HG03103 (cell line): ENCODE results near the gene COLEC12.
"Not testable (repeated sequence)": the region's sequence is repeated elsewhere in the genome, so short reads cannot be mapped to it uniquely, and the experiment has no call there.

Experiments
- ATAC-seq: cut with Tn5 transposase; IDR thresholded peaks from one replicate; pipeline ENCODE4 v1.9.1; 2021; ENCODE audit warnings: low read depth; ENCODE audit not compliant: unreplicated experiment

Gene COLEC12

DNA sequence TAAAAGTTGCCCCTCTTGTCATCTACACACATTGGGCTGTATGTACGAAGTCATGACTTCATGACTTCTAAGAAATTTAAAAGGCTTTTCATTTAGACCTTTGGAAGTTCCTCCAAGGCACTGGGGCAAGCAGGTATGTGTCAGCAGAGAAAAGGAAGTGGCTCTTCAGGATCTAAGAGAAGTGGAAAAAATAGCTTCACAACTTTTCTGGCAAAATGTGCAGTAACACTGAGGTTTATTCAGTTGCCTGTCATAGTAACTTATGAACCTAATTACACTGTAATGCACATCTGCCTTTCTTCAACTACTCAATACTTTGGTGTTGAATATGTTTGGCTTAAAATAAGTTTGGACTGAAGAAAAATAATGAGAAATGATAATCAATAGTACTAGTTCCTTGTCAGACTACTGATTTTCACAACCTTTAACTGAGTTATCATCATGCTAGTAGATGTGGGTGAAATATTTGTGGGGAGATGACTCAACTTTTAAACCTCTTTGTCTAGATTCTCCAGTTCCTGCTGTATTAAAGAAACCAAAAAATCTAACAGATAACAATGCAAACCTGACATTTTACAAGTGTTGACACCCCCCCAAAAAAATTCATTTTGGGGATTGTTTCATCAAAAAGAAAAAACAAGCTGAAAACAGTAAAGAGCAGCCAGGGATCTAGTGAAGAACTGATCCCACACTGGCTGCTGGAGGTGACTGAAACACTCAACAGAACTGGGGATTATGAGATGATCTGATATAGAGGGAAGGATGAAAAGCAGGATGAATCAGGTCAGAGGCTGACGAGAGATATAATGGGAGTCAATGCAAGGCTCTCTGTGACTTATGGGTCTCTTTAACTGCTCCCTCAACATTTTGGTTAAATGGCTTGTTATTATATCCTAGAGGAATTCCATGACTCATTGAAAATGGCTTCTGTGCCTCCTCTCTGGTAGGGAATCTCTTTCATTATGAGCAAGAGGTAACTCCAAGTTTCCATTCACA is 84.6 kb downstream of the COLEC12 start:
- no peak for ATAC-seq

DNA sequence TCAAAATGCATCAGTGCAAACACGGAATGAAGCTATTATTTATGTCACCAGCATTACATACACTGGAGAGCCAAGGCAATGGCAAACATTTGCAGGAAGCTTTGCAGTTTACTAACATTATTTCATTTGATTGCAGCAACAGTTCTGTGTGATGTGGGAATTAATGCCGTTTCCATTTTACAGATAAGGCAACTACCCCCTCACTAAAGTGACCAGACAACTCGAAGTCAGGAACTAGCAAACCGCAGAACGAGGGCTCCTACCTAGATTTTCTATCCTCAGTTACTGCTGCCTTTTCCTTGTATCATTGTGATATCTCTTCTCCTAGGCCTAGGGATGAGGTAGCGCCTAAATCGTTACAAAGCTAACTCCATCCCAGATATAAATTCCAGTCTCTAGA is 85.5 kb downstream of the COLEC12 start:
- ATAC-seq: no peak

DNA sequence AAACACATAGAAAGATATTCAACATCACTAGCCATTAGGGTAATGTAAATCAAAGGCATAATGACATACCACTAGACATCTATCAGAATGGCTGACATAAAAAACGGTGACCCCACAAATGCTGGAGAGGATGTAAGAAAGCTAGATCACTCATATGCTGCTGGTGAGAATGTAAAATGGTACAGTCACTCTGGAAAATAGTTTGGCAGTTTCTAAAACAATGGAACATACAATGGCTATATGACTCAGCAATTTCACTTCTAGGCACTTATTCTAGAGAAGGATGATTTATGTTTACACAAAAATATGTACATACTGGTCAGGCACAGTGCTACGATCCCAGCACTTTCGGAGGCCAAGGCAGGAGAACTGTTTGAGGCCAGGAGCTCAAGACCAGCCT is 87.3 kb downstream of the COLEC12 start:
- ATAC-seq: no peak

DNA sequence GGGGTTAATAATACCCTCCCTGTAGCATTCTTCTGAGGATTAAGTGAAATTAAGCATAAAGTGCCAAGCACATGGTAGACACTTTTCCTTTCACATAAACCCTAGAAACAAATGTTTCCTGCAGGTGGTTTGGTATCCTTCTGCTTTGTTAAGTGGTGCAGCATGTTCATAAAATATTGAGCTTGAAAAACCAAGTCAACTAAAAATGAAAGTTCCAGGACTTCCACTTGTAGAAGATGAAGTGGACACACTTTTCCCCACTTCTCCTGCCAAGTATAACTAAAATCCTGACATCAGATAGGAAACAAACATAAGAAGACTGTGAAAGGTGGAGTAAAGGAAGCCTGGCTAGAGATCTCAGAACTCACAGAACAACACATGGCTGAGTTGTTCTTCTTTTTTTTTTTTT is 90.5 kb downstream of the COLEC12 start:
- ATAC-seq: no peak

DNA sequence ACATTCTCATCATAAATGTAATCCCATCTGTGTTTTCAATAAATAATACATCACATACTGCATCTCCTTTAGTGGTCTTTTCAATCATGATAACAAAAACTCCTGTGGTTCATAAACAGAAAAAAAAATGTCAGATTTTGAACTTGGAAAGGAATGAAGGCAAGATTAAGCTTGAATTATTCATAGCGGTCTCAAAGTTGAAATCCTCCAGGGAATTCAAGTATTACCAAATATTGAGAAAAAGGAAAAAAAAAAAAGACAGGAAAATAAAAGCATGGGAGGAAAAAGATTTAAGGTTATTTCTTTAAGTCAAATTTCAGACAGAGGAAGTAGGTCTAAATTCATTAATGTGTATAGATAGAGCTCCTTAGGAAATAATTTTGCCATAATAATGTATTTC is 92.1 kb downstream of the COLEC12 start:
- ATAC-seq: no peak

GRCh38 chr18:407626-408224 is 92.8 kb downstream of the COLEC12 start:
- ATAC-seq: no peak

DNA sequence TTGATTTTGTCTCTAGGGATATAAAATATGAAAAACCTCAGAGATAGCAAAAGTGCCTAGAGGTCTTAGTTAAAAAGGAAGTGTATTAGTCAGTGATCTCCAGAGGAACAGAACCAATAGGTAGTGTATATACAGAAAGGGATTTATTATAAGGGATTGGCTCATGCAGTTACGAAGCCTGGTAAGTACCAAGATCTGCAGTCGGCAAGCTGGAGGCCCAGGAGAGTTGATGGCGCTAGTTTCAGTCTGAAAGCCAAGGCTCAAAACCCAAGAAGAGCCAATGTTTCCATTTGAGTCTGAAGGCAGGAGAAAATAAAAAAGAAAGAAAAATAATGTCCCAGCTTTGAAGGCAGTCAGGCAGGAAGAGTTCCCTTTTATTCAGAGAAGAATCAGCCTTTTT is 93.3 kb downstream of the COLEC12 start:
- no peak for ATAC-seq

GRCh38 chr18:406677-407076 is 93.8 kb downstream of the COLEC12 start:
- no peak for ATAC-seq

DNA sequence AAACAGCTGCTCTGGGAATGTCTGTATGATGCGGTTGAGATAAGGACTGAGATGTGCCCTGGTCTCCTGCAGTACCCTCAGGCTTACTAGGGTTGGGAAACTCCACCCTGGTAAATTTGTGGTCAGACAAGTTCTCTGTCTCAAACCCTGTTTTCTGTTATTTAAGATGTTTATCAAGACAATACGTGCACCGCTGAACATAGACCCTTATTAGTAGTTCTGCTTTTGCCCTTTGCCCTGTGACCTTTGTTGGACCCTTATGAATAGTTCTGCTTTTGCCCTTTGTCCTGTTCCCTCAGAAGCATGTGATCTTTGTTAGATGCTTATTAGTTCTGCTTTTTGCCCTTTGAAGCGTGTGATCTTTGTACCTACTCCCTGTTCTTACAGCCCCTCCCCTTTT is 95.5 kb downstream of the COLEC12 start:
- not testable (repeated sequence) for ATAC-seq

- no peak for ATAC-seq
These were observed 96.4 kb downstream of the COLEC12 start for GRCh38 chr18:404061-404636.

- no peak for ATAC-seq
These were observed 98.4 kb downstream of the COLEC12 start for GRCh38 chr18:402129-402528.

DNA sequence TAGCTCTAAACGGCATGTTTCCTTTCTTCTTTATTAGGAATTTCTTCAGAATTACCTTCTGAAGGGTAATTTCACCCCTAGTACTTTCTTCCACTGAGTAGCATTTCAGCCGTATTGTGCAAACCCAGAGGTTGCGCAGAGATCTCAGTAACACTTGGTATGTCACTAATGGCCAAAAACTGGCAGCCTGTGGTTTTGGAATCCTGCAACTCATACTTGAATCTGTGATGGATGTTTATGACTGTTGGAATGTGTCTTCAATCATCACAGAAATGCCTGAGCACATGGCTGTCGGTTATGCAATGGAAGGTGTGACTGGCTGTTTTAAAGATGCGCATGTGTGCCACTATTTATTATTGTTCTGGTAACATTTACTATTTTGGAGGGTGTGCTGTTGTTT is 100.0 kb downstream of the COLEC12 start:
- ATAC-seq: no peak

DNA sequence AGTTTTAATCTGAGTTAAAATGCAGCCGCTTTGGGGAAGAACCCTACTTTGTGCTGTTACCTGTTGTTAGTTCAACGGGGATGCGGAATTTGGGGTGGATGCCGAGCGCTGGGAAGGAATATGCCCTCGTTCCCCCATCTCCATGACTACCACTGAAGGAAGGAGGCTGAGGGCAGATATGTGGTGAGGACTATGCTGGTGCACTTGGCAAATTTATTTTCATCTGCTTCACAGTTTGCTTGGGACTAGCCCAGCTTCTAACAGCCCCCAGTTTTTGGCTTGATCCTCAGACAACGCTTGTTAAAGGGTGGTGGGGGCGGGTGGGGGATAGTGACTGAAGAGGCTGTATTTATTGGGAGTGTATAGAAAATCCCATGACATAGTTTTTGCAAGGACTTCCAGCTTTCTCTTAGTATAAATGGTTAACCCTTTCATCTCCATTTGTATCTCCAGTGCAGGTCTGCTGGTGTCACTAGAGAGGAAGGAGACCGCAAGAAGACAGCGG is 100.8 kb downstream of the COLEC12 start:
- ATAC-seq: no peak

- ATAC-seq: no peak
These were observed 101.4 kb downstream of the COLEC12 start for GRCh38 chr18:398935-399630.

- no peak for ATAC-seq
These were observed 103.9 kb downstream of the COLEC12 start for GRCh38 chr18:396556-396955.

- ATAC-seq: no peak
These were observed 104.3 kb downstream of the COLEC12 start for GRCh38 chr18:396251-396555.

DNA sequence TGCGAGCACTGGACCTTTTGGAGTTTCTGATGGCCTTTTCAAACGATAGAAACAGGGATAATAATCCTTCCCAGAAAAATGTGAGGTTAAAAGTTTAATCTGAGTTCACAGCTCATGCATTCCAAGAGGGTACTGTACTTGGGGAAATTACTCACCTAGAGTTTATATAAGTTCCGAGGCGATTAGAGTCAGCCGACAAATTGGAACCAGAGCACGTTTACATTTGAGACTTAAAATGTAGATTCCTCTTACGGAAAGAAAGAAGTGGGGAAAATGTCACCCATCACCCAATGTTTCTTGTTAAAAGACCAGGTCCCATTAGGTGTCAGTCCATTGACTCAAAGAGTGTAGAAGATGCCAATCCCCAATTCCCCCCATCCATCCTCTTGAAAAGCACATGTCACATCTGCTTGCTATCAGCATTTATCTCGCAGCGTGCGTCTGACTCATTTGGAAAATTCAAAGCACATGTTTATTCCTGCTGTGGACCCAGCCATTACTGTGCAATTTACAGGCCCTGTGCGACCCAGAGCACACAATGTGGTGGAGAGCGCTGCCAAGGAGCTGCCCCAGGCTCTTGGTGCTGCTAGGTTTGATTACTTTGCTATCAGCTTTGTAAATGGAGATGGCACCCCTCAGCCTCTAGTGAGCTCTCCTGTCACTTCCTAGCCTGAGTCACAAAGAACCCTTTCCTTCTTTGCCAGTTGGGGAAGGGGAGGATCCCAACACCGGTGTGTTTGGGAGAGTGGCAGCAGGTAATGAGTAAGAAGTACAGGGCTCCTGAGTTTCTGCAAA is 104.8 kb downstream of the COLEC12 start:
- ATAC-seq: no peak

- ATAC-seq: no peak
These were observed 105.5 kb downstream of the COLEC12 start for GRCh38 chr18:394987-395362.

- ATAC-seq: no peak
These were observed 106.1 kb downstream of the COLEC12 start for GRCh38 chr18:394262-394986.

- no peak for ATAC-seq
These were observed 106.9 kb downstream of the COLEC12 start for GRCh38 chr18:393574-393957.
